Urinary bladder (tissue), 4 donors: Measurements from ENCODE around the gene DSCAM. TPM values are rescaled to one million over a fixed set of nuclear protein-coding genes. Genes with fewer than 3 reads are reported as not detected.

Experiments
- DNase-seq: peaks from one replicate; pipeline ENCODE4 v3.0.0-alpha.2; 2015; ENCODE audit errors: extremely low spot score
- H3K27ac ChIP-seq: one replicate; pipeline ENCODE4 v1.5.1; 2013; ENCODE audit warnings: low read depth, mild to moderate bottlenecking, moderate library complexity
- H3K36me3 ChIP-seq: one replicate; pipeline ENCODE4 v1.6.1; 2013; ENCODE audit warnings: mild to moderate bottlenecking, moderate library complexity; ENCODE audit not compliant: insufficient read depth
- H3K4me1 ChIP-seq: one replicate; pipeline ENCODE4 v1.6.1; 2013; ENCODE audit warnings: mild to moderate bottlenecking, moderate library complexity; ENCODE audit not compliant: insufficient read depth
- H3K4me3 ChIP-seq: one replicate; pipeline ENCODE4 v1.5.1; 2013; ENCODE audit warnings: low read depth, low read length
- WGBS: extraction: QIAGEN DNeasy Blood & Tissue Kit; methylation state at CpG from one replicate; pipeline ENCODE4 v1.1.7; 2013; 5-methylcytosine and 5-hydroxymethylcytosine counted together
- polyA plus RNA-seq: library from polyadenylated mRNA; stranded (reverse); fragments of 200-250 nt; gene quantifications from one replicate; pipeline ENCODE4 v1.2.3, GENCODE V29; 2013
- total RNA-seq: library from RNA; depleted of rRNA; stranded (reverse); fragments of >200 nt; gene quantifications from one replicate; pipeline ENCODE4 v1.2.3, GENCODE V29; 2014
- donor health status: healthy with polysubstance abuse.
- donor health status: healthy.

Gene DSCAM
- total and polyA plus RNA-seq, 2 donors, result 0.03 to 0.21 TPM

DNA sequence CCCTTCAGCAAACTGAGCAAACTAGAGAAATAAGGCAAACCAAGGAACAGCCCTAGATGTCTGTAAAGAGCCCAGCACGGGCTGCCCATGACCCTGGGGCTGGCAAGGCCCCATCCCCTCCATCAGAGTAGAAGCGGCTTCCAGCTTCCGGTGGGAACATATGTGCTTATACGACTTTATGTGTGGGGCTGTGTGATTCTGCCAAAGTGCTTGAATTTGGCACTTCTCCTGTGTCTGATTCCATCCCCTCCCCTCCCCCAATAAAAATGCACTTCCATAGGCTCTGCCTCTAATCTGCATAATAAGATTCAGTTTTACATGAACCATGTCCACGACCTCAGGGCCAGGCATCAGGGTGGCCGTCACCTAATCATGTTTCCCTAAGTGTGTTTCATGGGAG lies 236.6 kb downstream of the DSCAM start:
- H3K27ac ChIP-seq, result no peak overlapping the region
- DNase-seq, result no peak
- no peaks in the 10 kb centered on the region for H3K4me1 ChIP-seq
- H3K36me3 ChIP-seq, result no peaks in the 10 kb centered on the region
- 60% methylated on average over 6 of the region's 6 CpGs for WGBS
- H3K4me3 ChIP-seq, result no peak overlapping the region

DNA sequence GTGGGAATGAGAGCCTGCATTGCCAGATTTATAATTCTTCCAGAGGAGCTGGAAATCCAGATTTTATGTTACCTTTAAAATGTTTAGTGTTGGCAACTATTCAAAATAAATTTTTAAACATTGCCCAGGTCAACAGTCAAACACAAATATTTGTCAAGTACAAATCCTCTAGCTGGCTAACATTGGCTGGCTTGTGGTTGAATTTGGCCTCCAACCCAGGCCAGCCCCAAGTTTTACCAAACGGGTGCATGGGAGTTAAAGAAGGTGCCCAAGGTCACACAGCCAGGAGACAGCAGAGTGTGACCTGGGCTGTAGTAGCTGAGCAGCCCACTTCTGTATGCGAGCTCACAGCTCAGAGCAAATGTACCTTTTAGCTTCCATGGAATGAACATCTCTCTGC lies 240.6 kb downstream of the DSCAM start:
- DNase-seq, result no peak
- WGBS, result 61% methylated on average over 2 of the region's 2 CpGs
- no peaks in the 10 kb centered on the region for H3K36me3 ChIP-seq
- no peaks in the 10 kb centered on the region for H3K4me1 ChIP-seq
- no peak overlapping the region for H3K27ac ChIP-seq
- no peak overlapping the region for H3K4me3 ChIP-seq

DNA sequence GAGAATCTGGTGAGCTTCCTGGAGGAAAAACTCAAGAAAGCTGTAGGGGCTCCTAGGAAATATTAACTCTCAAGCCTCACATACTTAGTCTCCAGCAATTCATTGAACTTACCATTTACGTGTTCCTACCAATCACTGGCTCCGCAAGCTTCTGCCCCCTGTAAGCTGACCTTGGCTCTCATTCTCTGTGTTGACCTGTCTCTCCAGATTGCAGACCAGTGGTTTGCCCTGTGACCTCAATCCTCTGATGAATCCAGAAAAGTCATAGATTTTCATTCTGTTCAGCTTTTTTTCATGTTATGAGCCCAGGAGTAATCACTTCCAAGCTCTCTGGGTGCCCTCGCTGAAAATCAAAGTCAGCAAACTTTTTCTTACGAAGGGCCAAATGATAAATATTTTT lies 241.9 kb downstream of the DSCAM start:
- no peak for DNase-seq
- Histone ChIP-seq H3K4me3 (no peak overlapping the region), H3K4me1 (no peaks in the 10 kb centered on the region), H3K27ac (no peak overlapping the region), H3K36me3 (no peaks in the 10 kb centered on the region)
- 96% methylated on average over 4 of the region's 4 CpGs for WGBS

DNA sequence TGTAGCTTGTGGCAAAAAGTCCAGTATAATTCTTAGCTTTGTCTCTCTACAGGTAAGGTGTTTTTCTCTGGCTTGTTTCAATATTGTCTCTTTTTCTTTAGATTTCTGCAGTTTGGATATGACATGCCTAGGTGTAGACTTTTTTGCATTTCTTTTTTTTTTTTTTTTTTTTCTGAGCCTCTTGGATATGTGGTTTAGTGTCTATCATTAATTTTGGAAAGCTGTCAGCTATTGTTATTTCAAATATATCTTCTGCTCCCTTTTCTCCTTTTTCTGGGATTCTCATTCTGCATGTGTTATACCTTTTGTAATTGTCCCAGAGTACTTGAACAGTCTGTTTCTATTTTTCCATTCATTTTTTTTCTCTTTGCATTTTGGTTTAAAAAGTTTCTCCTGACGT lies 243.2 kb downstream of the DSCAM start:
- WGBS, result 88% methylated on average over 1 of the region's 1 CpG
- no peaks in the 10 kb centered on the region for H3K36me3 ChIP-seq
- H3K27ac ChIP-seq, result no peak overlapping the region
- no peaks in the 10 kb centered on the region for H3K4me1 ChIP-seq
- no peak for DNase-seq
- H3K4me3 ChIP-seq, result no peak overlapping the region

DNA sequence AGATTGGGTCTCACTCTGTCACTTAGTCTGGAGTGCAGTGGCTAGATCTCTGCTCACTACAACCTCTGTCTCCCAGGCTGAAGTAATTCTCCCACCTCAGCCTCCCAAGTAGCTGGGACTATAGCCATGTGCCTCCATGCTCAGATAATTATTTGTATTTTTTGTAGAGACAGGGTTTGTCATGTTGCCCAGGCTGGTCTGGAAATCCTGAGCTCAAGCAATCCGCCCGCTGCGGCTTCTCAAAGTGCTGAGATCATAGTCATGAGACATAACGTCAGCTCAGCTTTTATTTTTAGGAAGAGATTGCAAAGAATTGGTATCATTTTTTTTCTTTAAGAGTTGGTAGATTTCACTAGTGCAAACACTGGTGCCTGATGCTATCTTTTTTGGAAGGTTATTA lies 244.9 kb downstream of the DSCAM start:
- H3K4me3 ChIP-seq, result no peak overlapping the region
- no peaks in the 10 kb centered on the region for H3K36me3 ChIP-seq
- no peak for DNase-seq
- 64% methylated on average over 4 of the region's 4 CpGs for WGBS
- H3K4me1 ChIP-seq, result no peaks in the 10 kb centered on the region
- no peak overlapping the region for H3K27ac ChIP-seq

DNA sequence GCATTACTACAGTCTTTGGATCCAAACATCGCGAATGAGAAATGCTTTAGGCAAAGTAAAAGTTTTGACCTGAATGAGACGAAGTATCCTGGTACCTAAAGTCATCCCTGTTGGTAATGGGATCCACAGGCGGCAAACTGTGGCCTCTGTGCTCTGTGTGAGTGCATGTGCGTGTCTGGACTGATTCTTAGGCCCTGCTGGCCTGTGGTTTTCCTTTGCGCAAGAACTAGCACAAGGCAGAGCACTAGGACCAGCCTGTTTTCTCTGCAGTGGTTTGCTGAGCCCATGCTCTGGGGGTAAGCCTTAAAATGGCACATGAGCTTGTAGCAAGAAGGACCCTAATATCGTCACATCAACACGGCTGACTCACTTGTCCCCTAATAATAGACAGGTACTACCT lies 251.2 kb downstream of the DSCAM start:
- Histone ChIP-seq H3K4me3 (no peak overlapping the region), H3K4me1 (no peaks in the 10 kb centered on the region), H3K27ac (no peak overlapping the region), H3K36me3 (no peaks in the 10 kb centered on the region)
- no peak for DNase-seq
- WGBS, result 93% methylated on average over 8 of the region's 8 CpGs

DNA sequence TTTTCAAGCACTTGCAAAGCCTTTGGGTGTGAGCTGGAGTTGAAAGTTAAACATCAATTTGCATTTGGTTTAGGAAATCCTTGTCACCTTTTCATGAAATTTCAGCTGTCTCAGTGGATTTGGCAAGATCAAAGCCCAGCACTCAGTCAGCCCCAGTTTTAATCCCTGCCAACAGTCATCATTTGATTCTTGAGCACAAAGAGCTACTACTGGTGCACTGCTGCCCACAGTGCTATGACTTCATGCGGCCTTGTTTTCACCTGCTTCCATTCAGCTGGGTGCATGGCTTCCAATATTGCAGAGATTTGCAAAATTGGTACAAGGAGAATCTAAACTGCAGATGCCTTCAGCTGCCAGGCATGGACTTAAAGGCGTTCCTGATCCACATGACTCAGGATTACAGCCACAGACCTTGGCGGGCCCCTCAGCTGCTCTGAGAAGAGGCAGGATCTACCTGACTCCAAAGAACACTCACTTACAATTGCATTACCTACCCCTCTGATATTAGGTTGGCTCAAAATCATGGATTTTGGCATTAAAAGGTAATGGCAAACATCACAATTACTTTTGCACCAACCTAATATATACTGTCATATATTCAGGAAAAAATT lies 259.1 kb downstream of the DSCAM start:
- H3K4me3 ChIP-seq, result no peak overlapping the region
- DNase-seq, result no peak
- H3K36me3 ChIP-seq, result no peaks in the 10 kb centered on the region
- no peak overlapping the region for H3K27ac ChIP-seq
- WGBS, result 60% methylated on average over 3 of the region's 3 CpGs
- no peaks in the 10 kb centered on the region for H3K4me1 ChIP-seq

DNA sequence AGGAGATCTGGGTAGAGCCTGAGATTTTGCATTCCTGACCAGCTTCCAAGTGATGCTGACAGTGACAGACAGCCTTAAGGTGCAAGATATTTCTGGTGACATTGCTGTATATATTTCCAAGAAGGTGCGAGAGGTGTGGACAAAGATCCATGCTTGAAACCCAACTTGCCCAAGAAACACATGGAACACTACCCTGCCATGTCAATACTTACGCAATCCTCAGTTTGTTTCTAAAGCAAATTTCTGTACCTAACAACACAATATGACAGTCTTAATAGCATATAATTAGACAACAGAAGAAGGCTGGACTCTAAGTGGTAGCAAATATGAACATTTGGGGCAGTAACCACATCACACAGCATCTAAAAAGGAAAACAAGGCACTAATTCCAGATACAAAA lies 260.4 kb downstream of the DSCAM start:
- H3K4me3 ChIP-seq, result no peak overlapping the region
- no peak overlapping the region for H3K27ac ChIP-seq
- no peaks in the 10 kb centered on the region for H3K36me3 ChIP-seq
- DNase-seq, result no peak
- WGBS, result 87% methylated on average over 2 of the region's 2 CpGs
- H3K4me1 ChIP-seq, result no peaks in the 10 kb centered on the region

DNA sequence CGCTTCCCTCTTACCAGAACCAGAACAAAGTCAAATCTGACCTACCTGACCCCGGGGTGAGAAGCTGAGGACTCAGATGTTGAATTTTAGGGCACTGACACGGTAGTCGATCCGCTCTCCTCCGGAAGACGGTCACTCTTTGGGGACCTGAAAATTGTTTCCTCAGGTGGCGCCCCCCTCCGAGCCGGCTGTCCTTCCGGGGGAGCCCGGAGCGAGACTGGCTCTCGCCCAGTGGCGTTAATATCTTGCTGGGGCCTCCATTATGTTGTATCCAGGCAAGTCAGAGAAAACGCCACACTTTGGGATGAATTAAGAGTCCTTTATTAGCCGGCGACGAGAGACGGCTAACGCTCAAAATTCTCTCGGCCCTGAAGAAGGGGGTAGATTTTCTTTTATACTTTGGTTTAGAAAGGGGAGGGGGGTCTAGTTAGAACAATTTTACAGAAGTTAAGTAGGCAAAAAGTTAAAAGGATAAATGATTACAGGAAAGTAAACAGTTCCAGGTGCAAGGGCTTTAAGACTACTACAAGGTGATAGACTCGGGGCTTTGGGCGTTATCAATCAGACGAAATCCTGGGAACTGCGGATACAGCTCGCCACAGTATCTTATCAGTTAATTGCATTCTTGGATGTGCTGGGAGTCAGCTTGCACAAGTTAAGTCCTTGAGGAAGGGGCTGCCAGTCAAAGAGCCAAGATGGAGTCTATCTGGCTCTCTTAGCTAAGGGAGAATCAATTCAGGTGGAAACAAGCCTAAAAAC lies 269.5 kb downstream of the DSCAM start:
- H3K27ac ChIP-seq, result no peak overlapping the region
- no peak for DNase-seq
- H3K4me1 ChIP-seq, result no peaks in the 10 kb centered on the region
- no peak overlapping the region for H3K4me3 ChIP-seq
- 82% methylated on average over 27 of the region's 27 CpGs for WGBS
- no peaks in the 10 kb centered on the region for H3K36me3 ChIP-seq

DNA sequence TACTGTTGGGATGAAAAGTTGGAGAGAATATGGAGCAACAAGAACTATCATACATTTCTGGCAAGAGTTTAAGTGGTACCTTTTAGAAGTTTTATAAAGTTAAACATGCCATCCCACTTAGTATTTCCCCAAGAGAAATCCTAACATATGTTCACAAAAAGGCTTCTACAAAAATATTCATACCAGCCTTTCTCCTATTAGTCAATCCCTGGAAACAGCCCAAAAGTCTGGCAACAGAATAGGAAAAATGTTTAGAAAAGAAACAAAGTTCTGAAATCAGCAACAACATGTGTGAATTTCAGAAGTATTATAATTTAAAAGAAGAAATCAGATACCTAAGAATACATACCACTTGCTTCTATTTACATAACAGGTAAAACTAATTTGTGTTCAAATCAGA lies 271.0 kb downstream of the DSCAM start:
- Histone ChIP-seq H3K27ac (no peak overlapping the region), H3K4me3 (no peak overlapping the region), H3K4me1 (no peaks in the 10 kb centered on the region), H3K36me3 (no peaks in the 10 kb centered on the region)
- no peak for DNase-seq

DNA sequence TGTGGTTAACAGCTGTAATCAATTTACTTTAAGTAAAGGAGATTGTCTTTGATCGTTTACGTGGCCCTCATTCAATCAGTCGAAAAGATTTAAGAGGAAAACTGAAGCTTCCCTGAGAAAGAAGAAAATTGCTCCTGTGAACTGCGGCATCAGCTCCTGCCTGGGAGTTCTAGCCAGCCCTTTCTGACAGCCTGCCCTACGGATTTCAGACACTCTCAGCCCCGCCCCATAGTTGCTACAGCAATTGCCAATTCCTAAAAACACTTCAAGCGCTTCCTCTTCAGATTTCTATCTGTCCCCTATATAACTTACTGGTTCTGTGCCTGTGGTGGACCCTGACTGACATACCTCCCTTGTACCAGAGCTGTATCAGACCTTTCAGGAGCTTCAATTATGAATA lies 277.6 kb downstream of the DSCAM start:
- WGBS, result 56% methylated on average over 7 of the region's 7 CpGs
- DNase-seq, result no peak

DNA sequence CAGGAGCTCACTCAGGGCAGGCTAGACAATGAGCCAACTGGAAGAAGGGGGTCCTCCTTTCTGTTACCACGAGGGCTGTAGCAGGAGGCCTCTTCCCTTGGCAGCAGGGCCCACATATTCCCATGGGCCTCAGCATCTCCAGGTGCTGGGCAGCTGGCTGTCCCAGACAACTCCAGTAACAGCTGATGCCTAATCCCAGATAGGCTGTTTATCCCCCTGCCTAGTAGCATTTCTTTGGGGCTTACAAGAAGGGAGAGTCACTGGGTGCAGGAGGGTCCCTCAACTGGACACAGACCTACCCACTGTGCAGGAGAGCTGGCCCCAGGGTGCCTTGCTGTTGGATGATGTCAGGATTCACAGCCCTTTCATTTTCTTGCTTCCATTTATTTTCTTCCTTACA lies 278.2 kb downstream of the DSCAM start:
- no peak for DNase-seq
- 15% methylated on average over 1 of the region's 1 CpG for WGBS

More for the DNA sequence above, 277.6 kb downstream of the DSCAM start:
- no peak overlapping the region for H3K27ac ChIP-seq
- H3K4me1 ChIP-seq, result no peaks in the 10 kb centered on the region
- H3K36me3 ChIP-seq, result no peaks in the 10 kb centered on the region
- no peak overlapping the region for H3K4me3 ChIP-seq

DNA sequence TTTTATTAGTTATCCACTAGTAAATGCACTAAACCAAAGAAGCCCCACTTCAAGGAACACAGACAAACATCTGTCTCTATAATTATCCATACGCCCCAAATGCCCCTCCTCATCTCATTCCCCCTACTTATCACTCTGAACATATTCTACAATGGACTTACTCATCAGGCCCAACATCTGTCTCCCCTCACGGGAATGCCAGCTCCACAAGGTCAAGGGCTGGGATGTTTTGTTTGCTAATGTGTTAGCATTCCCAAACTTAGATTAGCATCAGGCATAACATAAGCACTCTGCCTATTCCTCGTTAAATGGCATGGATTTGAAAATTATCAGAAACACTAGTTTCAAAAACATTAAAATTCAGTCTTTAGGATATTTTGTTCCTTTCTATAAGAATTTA lies 279.5 kb downstream of the DSCAM start:
- Histone ChIP-seq H3K36me3 (no peaks in the 10 kb centered on the region), H3K4me3 (no peak overlapping the region), H3K27ac (no peak overlapping the region), H3K4me1 (no peaks in the 10 kb centered on the region)
- WGBS, result 55% methylated on average over 3 of the region's 3 CpGs
- DNase-seq, result no peak

More for the DNA sequence above, 278.2 kb downstream of the DSCAM start:
- H3K27ac ChIP-seq, result no peak overlapping the region
- H3K36me3 ChIP-seq, result no peaks in the 10 kb centered on the region
- H3K4me1 ChIP-seq, result no peaks in the 10 kb centered on the region
- H3K4me3 ChIP-seq, result no peak overlapping the region

DNA sequence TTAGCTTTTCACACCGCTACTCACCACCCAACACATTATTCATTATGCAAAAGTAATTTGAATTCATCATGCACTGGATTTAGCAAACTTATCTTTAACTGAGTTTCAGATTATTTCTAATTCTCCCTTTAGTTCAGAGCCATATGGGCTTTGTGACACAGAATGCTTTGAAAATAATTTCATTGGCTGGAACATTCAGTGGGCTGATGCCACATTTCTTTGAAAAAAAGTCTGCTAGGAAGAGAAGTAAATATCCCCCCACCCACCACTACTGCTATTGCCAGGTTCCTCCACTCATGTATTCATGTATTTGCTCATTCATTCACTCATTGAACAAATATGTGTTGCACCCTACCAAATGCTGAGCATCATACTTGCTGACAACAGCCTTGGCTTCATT lies 280.5 kb downstream of the DSCAM start:
- no peaks in the 10 kb centered on the region for H3K4me1 ChIP-seq
- no peak overlapping the region for H3K4me3 ChIP-seq
- H3K27ac ChIP-seq, result no peak overlapping the region
- WGBS, result 41% methylated on average over 1 of the region's 1 CpG
- DNase-seq, result no peak
- H3K36me3 ChIP-seq, result no peaks in the 10 kb centered on the region
